H1 (cell line): ENCODE measurements around the gene ATR. TPM values are rescaled to one million over a fixed set of nuclear protein-coding genes. Genes with fewer than 3 reads are reported as not detected.

Experiments used
- CTCF ChIA-PET: fragments of 300-600 bp; sonication (Branson Sonifier 250); formaldehyde crosslinking; loops from one replicate; lab custom pipeline; 2021; ENCODE audit not compliant: partially characterized antibody; lab: Charles Lee
- POLR2A ChIA-PET: fragments of 300-600 bp; sonication (Branson Sonifier 250); formaldehyde crosslinking; loops from one replicate; lab custom pipeline; 2021; ENCODE audit warnings: inconsistent platforms; ENCODE audit not compliant: partially characterized antibody; lab: Charles Lee
- DNase-seq, 2 experiments: peaks; one replicate each; pipeline versions ENCODE4 v3.0.0 to v3.0.0-alpha.2; 2010 to 2022; ENCODE audit warnings: low spot score in 2 of 2, low read depth in 1 of 2, mixed read lengths in 1 of 2
- FAIRE-seq: peaks from 2 replicates; lab custom pipeline; 2011; peaks lifted over from hg19 to GRCh38; lab: Jason Lieb, UNC
- H2AFZ ChIP-seq: 2 replicates; pipeline ENCODE4 v1.8.1; 2012; ENCODE audit warnings: low read length, inconsistent platforms
- H2AK5ac ChIP-seq: 2 replicates; pipeline ENCODE4 v1.6.1; 2013; ENCODE audit warnings: low read depth, low read length
- H2BK120ac ChIP-seq: replicated peaks from 2 replicates; pipeline ENCODE3; 2013; ENCODE audit warnings: low read depth, low read length, inconsistent platforms
- H2BK12ac ChIP-seq: 2 replicates; pipeline ENCODE4 v1.6.1; 2013; ENCODE audit warnings: low read depth, low read length
- H2BK15ac ChIP-seq: 2 replicates; pipeline ENCODE4 v1.6.1; 2013; ENCODE audit warnings: low read length
- H2BK20ac ChIP-seq: 2 replicates; pipeline ENCODE4 v1.6.1; 2013; ENCODE audit warnings: low read length
- H2BK5ac ChIP-seq: 2 replicates; pipeline ENCODE4 v1.6.1; 2013; ENCODE audit warnings: low read depth, low read length
- H3K14ac ChIP-seq: 2 replicates; pipeline ENCODE4 v1.6.1; 2013; ENCODE audit warnings: inconsistent platforms; ENCODE audit not compliant: insufficient read length
- H3K18ac ChIP-seq: 2 replicates; pipeline ENCODE4 v1.6.1; 2013; ENCODE audit warnings: low read length; ENCODE audit errors: extremely low read depth
- H3K23ac ChIP-seq: 2 replicates; pipeline ENCODE4 v1.6.1; 2013; ENCODE audit warnings: inconsistent platforms; ENCODE audit not compliant: insufficient read length
- H3K23me2 ChIP-seq: 2 replicates; pipeline ENCODE4 v1.6.1; 2013; ENCODE audit warnings: low read depth, low read length
- H3K27ac ChIP-seq: 2 replicates; pipeline ENCODE4 v1.6.1; 2011; ENCODE audit warnings: low read depth, low read length, inconsistent platforms
- H3K27me3 ChIP-seq, 4 experiments: replicated peaks in 1 of 4; 1 replicate in 1 of 4; 2 replicates in 3 of 4; pipeline versions ENCODE4 v1.6.1 to v1.8.1; 2011 to 2013; ENCODE audit warnings: low read length in 3 of 4, mild to moderate bottlenecking in 3 of 4, inconsistent platforms in 2 of 4, mixed read lengths in 2 of 4, moderate library complexity in 1 of 4; ENCODE audit not compliant: control insufficient read depth in 3 of 4, insufficient read depth in 3 of 4; ENCODE audit errors: extremely low read depth in 1 of 4
- H3K36me3 ChIP-seq, 4 experiments: 2 replicates each; pipeline versions ENCODE4 v1.6.1 to v1.8.1; 2011 to 2013; ENCODE audit warnings: mild to moderate bottlenecking in 4 of 4, low read length in 3 of 4, moderate library complexity in 2 of 4, control low read depth in 1 of 4, inconsistent platforms in 1 of 4; ENCODE audit not compliant: insufficient read depth in 4 of 4, control insufficient read depth in 2 of 4
- H3K4ac ChIP-seq: replicated peaks from 2 replicates; pipeline ENCODE3; 2013; ENCODE audit warnings: low read length, low read depth, mixed read lengths, inconsistent platforms; ENCODE audit not compliant: insufficient read length
- H3K4me1 ChIP-seq, 4 experiments: replicated peaks in 1 of 4; 1 replicate in 1 of 4; 2 replicates in 3 of 4; pipeline versions ENCODE4 v1.6.1 to v1.8.1; 2011 to 2013; ENCODE audit warnings: low read length in 3 of 4, inconsistent platforms in 2 of 4, mixed read lengths in 1 of 4; ENCODE audit not compliant: insufficient read depth in 4 of 4, control insufficient read depth in 3 of 4
- H3K4me2 ChIP-seq, 2 experiments: 2 replicates each; pipeline versions ENCODE4 v1.6.1 to v1.8.1; 2011 to 2013; ENCODE audit warnings: low read depth in 2 of 2, low read length in 2 of 2, control low read depth in 1 of 2, inconsistent platforms in 1 of 2, mild to moderate bottlenecking in 1 of 2; ENCODE audit not compliant: insufficient read depth in 1 of 2
- H3K4me3 ChIP-seq, 4 experiments: fragments of 200-600, 300-600 bp in 1 of 4; sonication (generic), shearing (Covaris generic), sonication (Bioruptor Twin) in 1 of 4; 2 replicates each; pipeline versions ENCODE4 v1.5.1 to v1.8.1; 2011 to 2016; ENCODE audit warnings: low read length in 4 of 4, low read depth in 3 of 4, control low read depth in 2 of 4, inconsistent platforms in 2 of 4, mild to moderate bottlenecking in 2 of 4, mixed read lengths in 1 of 4, moderate library complexity in 1 of 4; ENCODE audit not compliant: insufficient read depth in 2 of 4; ENCODE audit errors: extremely low read depth in 1 of 4
- H3K56ac ChIP-seq: replicated peaks from 2 replicates; pipeline ENCODE3; 2013; ENCODE audit warnings: low read depth, mild to moderate bottlenecking, mixed read lengths, low read length, inconsistent platforms; ENCODE audit not compliant: insufficient read length
- H3K79me1 ChIP-seq: 2 replicates; pipeline ENCODE4 v1.6.1; 2013; ENCODE audit warnings: low read depth, low read length, control low read depth
- H3K79me2 ChIP-seq, 2 experiments: 2 replicates each; pipeline versions ENCODE4 v1.6.1 to v1.8.1; 2012 to 2013; ENCODE audit warnings: low read length in 2 of 2, mild to moderate bottlenecking in 2 of 2, inconsistent platforms in 1 of 2; ENCODE audit not compliant: insufficient read depth in 2 of 2, control insufficient read depth in 1 of 2
- H3K9ac ChIP-seq, 4 experiments: replicated peaks in 1 of 4; 1 replicate in 1 of 4; 2 replicates in 3 of 4; pipeline versions ENCODE4 v1.6.1 to v1.8.1; 2011 to 2013; ENCODE audit warnings: low read depth in 3 of 4, low read length in 3 of 4, control low read depth in 2 of 4, mild to moderate bottlenecking in 2 of 4, moderate library complexity in 2 of 4, inconsistent platforms in 1 of 4; ENCODE audit errors: extremely low read depth in 1 of 4
- H3K9me3 ChIP-seq, 2 experiments: 2 replicates each; pipeline versions ENCODE4 v1.6.1 to v1.8.1; 2012 to 2013; ENCODE audit warnings: mild to moderate bottlenecking in 2 of 2, moderate library complexity in 2 of 2, control low read depth in 1 of 2, inconsistent platforms in 1 of 2, low read depth in 1 of 2, low read length in 1 of 2, mixed read lengths in 1 of 2; ENCODE audit not compliant: insufficient read depth in 2 of 2
- H4K20me1 ChIP-seq, 2 experiments: replicated peaks in 1 of 2; 2 replicates each; pipeline versions ENCODE3 to v1.8.1; 2011 to 2013; ENCODE audit warnings: inconsistent platforms in 2 of 2, low read length in 2 of 2, mild to moderate bottlenecking in 1 of 2; ENCODE audit not compliant: insufficient read depth in 2 of 2, control insufficient read depth in 1 of 2
- H4K5ac ChIP-seq: 2 replicates; pipeline ENCODE4 v1.6.1; 2013; ENCODE audit warnings: low read length, low read depth, mixed read lengths, inconsistent platforms; ENCODE audit not compliant: insufficient read length
- H4K8ac ChIP-seq: 2 replicates; pipeline ENCODE4 v1.8.0; 2013; ENCODE audit warnings: mild to moderate bottlenecking, moderate library complexity, low read length, inconsistent platforms; ENCODE audit not compliant: insufficient read depth; ENCODE audit errors: extremely low read depth
- H4K91ac ChIP-seq: replicated peaks from 2 replicates; pipeline ENCODE3; 2013; ENCODE audit warnings: low read length, mixed read lengths, inconsistent platforms; ENCODE audit not compliant: insufficient read length
- BCL11A ChIP-seq, 2 experiments: IDR thresholded peaks; one replicate each; pipeline ENCODE4 v1.6.1; 2011; ENCODE audit warnings: low read depth in 2 of 2, low read length in 2 of 2, mild to moderate bottlenecking in 2 of 2
- EGR1 ChIP-seq: IDR thresholded peaks from 2 replicates; pipeline ENCODE4 v1.6.1; 2011; ENCODE audit warnings: low read depth, low read length, borderline replicate concordance
- GABPA ChIP-seq: IDR thresholded peaks from 2 replicates; pipeline ENCODE4 v1.6.1; 2011; ENCODE audit warnings: mild to moderate bottlenecking, low read length, moderate library complexity, borderline replicate concordance; ENCODE audit not compliant: insufficient read depth
- SP4 ChIP-seq: IDR thresholded peaks from 2 replicates; pipeline ENCODE4 v1.6.1; 2012; ENCODE audit warnings: low read length, inconsistent platforms
- TEAD4 ChIP-seq: IDR thresholded peaks from 2 replicates; pipeline ENCODE4 v1.6.1; 2012; ENCODE audit warnings: low read depth, low read length, inconsistent platforms, mixed read lengths
- WGBS, 2 experiments: shearing (Covaris generic) in 1 of 2; methylation state at CpG; one replicate each; pipeline versions ENCODE4 v1.1.6 to v1.1.7; 2013 to 2015; ENCODE audit warnings: low lambda C conversion rate in 2 of 2, mixed read lengths in 2 of 2, inconsistent platforms in 1 of 2, low coverage in 1 of 2, missing lambda C conversion rate in 1 of 2; ENCODE audit not compliant: insufficient replicate concordance in 2 of 2, insufficient coverage in 1 of 2, insufficient read length in 1 of 2; ENCODE audit errors: extremely low coverage in 1 of 2, missing lambda C conversion rate in 1 of 2; 5-methylcytosine and 5-hydroxymethylcytosine counted together
- polyA plus RNA-seq, 7 experiments: library from polyadenylated mRNA; depleted of rRNA in 3 of 7; stranded (reverse) in 5 of 7; unstranded in 2 of 7; fragments of >200 nt in 5 of 7; fragments of 200-250 nt in 2 of 7; gene quantifications; 1 replicate in 5 of 7; 2 replicates in 1 of 7; 4 replicates in 1 of 7; pipeline versions ENCODE4 v1.2.1 to v1.2.3, GENCODE V29; 2011 to 2013; ENCODE audit warnings: missing spikeins in 2 of 7, mixed read lengths in 2 of 7
- total RNA-seq: library from RNA; stranded (reverse); fragmentation: NEBNext Ultra II Directional; extraction: Animal tissue kit (Norgen Biotek cat#: 25700); gene quantifications from 2 replicates; pipeline ENCODE4 v1.2.1, GENCODE V29; 2021
- TF ChIP-seq, protein P1 (sequence below): IDR thresholded peaks from 2 replicates; pipeline ENCODE4 v1.6.1; 2012; ENCODE audit warnings: low read length, inconsistent platforms
- TF ChIP-seq, protein P2 (sequence below): IDR thresholded peaks from 2 replicates; pipeline ENCODE4 v1.6.1; 2012; ENCODE audit warnings: inconsistent platforms

ATR gene
- total and polyA plus RNA-seq, 2 of the 8 experiments (the other 6 are each of a cell fraction or from before 2014, with no cell fraction given), result 8.4 to 23.2 TPM

DNA sequence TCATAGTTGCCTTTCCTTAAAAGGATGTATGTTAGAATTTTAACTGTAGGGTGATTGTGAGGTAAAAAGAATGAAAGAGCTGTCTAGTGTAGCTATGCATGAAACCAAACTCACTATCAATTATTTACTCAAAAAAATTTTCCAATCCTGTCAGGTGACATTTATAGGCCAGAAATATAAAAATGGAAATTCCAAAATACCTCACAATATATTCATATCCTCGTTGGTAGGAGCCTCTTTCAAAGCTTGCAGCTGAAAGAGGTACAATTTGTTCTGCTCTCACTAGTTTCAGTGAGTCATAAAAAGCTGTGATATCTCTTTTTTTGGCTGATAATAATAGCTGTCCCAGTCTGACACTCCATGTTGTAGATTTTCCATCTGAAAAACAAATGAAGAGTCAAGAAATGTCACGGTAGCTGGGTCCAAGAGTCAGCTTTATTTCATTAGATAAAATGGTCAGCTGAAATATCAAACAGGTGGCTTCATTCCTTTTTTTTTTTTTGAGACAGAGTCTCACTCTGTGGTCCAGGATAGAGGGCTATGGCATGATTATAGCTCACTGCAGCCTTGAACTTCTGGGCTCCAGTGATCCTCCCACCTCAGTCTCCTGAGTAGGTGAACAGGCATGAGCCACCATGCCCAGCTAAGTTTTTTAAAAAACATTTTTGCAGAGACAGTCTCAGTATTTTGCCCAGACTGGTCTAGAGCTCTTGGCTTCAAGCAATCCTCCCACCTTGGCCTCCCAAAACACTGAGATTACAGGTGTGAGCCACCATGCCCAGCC is 79.9 kb downstream of the ATR start:
- no peak overlapping the region for H2AK5ac ChIP-seq
- no peak for DNase-seq
- FAIRE-seq, result no peak

More for the DNA sequence above, 79.9 kb downstream of the ATR start:
- Histone ChIP-seq H3K27me3 (no peaks in the 10 kb centered on the region), H3K56ac (no peak overlapping the region), H3K4me2 (no peak overlapping the region), H3K18ac (no peak overlapping the region), H4K91ac (no peak overlapping the region), H3K4ac (no peak overlapping the region), H3K14ac (no peak overlapping the region), H3K36me3 (peaks cover 0 to 15% (median 3%) of the 10 kb centered on the region in 4 experiments; a peak in 2 of 8 replicates), H3K23ac (no peak overlapping the region), H2AFZ (no peak overlapping the region), H4K20me1 (no peaks in the 10 kb centered on the region), H3K79me2 (no peaks in the 10 kb centered on the region), H4K5ac (no peak overlapping the region), H2BK120ac (no peak overlapping the region), H3K9me3 (no peaks in the 10 kb centered on the region), H2BK5ac (no peak overlapping the region), H3K27ac (no peak overlapping the region), H3K23me2 (no peaks in the 10 kb centered on the region), H2BK20ac (no peak overlapping the region), H4K8ac (no peak overlapping the region), H2BK15ac (no peak overlapping the region), H3K9ac (no peak overlapping the region), H2BK12ac (no peak overlapping the region), H3K4me1 (no peaks in the 10 kb centered on the region), H3K79me1 (no peaks in the 10 kb centered on the region), H3K4me3 (no peak overlapping the region)
- ChIA-PET CTCF (interaction anchor here (0.8 to 0.9 kb wide), 2 partner anchors 13 to 407 kb away, joined by 3 read pairs; no protein-coding TSS in a partner anchor), POLR2A (no interaction called here)
- TF ChIP-seq, protein P1, sequence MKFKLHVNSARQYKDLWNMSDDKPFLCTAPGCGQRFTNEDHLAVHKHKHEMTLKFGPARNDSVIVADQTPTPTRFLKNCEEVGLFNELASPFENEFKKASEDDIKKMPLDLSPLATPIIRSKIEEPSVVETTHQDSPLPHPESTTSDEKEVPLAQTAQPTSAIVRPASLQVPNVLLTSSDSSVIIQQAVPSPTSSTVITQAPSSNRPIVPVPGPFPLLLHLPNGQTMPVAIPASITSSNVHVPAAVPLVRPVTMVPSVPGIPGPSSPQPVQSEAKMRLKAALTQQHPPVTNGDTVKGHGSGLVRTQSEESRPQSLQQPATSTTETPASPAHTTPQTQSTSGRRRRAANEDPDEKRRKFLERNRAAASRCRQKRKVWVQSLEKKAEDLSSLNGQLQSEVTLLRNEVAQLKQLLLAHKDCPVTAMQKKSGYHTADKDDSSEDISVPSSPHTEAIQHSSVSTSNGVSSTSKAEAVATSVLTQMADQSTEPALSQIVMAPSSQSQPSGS, result no peak
- TF ChIP-seq TEAD4 (no peak), EGR1 (no peak), GABPA (no peak), SP4 (no peak), BCL11A (IDR thresholded peaks at IDR 0.05; ENCODE audit: low read depth in 2 of 2, low read length in 2 of 2) (no peak)
- TF ChIP-seq, protein P2, sequence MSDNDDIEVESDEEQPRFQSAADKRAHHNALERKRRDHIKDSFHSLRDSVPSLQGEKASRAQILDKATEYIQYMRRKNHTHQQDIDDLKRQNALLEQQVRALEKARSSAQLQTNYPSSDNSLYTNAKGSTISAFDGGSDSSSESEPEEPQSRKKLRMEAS, result no peak
- WGBS, 2 experiments, result 87% methylated on average over 2 of the region's 2 CpGs; no CpG with 5 or more reads in 1 of the 2 experiments
